Activated T-cell treated with anti-CD3 and anti-CD28 coated beads, Interleukin-2, amount 50 U/mL, for 1 hour (primary cell): Measurements from ENCODE around the gene CNBD2.
"Not testable (repeated sequence)": the region's sequence is repeated elsewhere in the genome, so short reads cannot be mapped to it uniquely, and the experiment has no call there.

Source experiments
- DNase-seq: peaks from one replicate; pipeline ENCODE4 v3.0.0-alpha.2; 2020

Gene CNBD2

GRCh38 chr20:36028106-36028808 lies 59.9 kb downstream of the CNBD2 start:
- no peak for DNase-seq

GRCh38 chr20:36030149-36030548 lies 61.8 kb downstream of the CNBD2 start:
- DNase-seq, result no peak

- DNase-seq, result no peak
These were observed 63.4 kb downstream of the CNBD2 start for GRCh38 chr20:36031806-36032205.

GRCh38 chr20:36034875-36035274 lies 66.5 kb downstream of the CNBD2 start:
- no peak for DNase-seq

- no peak for DNase-seq
These were observed 67.4 kb downstream of the CNBD2 start for GRCh38 chr20:36035745-36036144.

- no peak for DNase-seq
These were observed 68.3 kb downstream of the CNBD2 start for GRCh38 chr20:36036688-36037087.

GRCh38 chr20:36040571-36040970 lies 72.2 kb downstream of the CNBD2 start:
- DNase-seq, result no peak

GRCh38 chr20:36043441-36043840 lies 75.1 kb downstream of the CNBD2 start:
- no peak for DNase-seq

GRCh38 chr20:36043892-36044515 lies 75.6 kb downstream of the CNBD2 start:
- DNase-seq, result no peak

- no peak for DNase-seq
These were observed 77.0 kb downstream of the CNBD2 start for GRCh38 chr20:36045373-36045714.

- not testable (repeated sequence) for DNase-seq
These were observed 77.8 kb downstream of the CNBD2 start for GRCh38 chr20:36046073-36046798.

GRCh38 chr20:36049408-36049807 lies 81.0 kb downstream of the CNBD2 start:
- DNase-seq, result not testable (repeated sequence)

- peak; percentile 87 for DNase-seq
These were observed 82.3 kb downstream of the CNBD2 start for GRCh38 chr20:36050436-36051317.

- no peak for DNase-seq
These were observed 83.1 kb downstream of the CNBD2 start for GRCh38 chr20:36051318-36052116.

- DNase-seq, result no peak
These were observed 83.7 kb downstream of the CNBD2 start for GRCh38 chr20:36052117-36052513.

GRCh38 chr20:36053863-36054518 lies 85.6 kb downstream of the CNBD2 start:
- DNase-seq, result not testable (repeated sequence)

- DNase-seq, result no peak
These were observed 86.8 kb downstream of the CNBD2 start for GRCh38 chr20:36055145-36055544.

- DNase-seq, result no peak
These were observed 92.3 kb downstream of the CNBD2 start for GRCh38 chr20:36060676-36061075.

- no peak for DNase-seq
These were observed 93.4 kb downstream of the CNBD2 start for GRCh38 chr20:36061754-36062153.

GRCh38 chr20:36062799-36063198 lies 94.4 kb downstream of the CNBD2 start:
- no peak for DNase-seq

- DNase-seq, result no peak
These were observed 95.7 kb downstream of the CNBD2 start for GRCh38 chr20:36063916-36064657.
